CD4-positive, alpha-beta T cell treated with Interleukin-12 subunit alpha and Interleukin-12 subunit beta, for 1 hour (primary cell): ENCODE data around the gene PHRF1.

Source experiments
- DNase-seq: peaks from one replicate; pipeline ENCODE4 v3.0.0-alpha.2; 2020

Gene PHRF1

GRCh38 chr11:574031-574570 is 2.2 kb upstream of the PHRF1 start:
- peak; percentile 41 for DNase-seq

GRCh38 chr11:574632-575312 is 1.5 kb upstream of the PHRF1 start:
- no peak for DNase-seq

- no peak for DNase-seq
These were observed 816 bp upstream of the PHRF1 start for GRCh38 chr11:575313-575995.

- DNase-seq, result no peak
These were observed 741 bp downstream of the PHRF1 start for GRCh38 chr11:576811-577610.

- no peak for DNase-seq
These were observed 1.3 kb downstream of the PHRF1 start for GRCh38 chr11:577611-577894.

- DNase-seq, result no peak
These were observed 2.2 kb downstream of the PHRF1 start for GRCh38 chr11:578276-579035.

- no peak for DNase-seq
These were observed 3.7 kb downstream of the PHRF1 start for GRCh38 chr11:579830-580601.

GRCh38 chr11:581342-581741 is 5.1 kb downstream of the PHRF1 start:
- DNase-seq, result no peak

GRCh38 chr11:581752-582151 is 5.5 kb downstream of the PHRF1 start:
- DNase-seq, result no peak

- no peak for DNase-seq
These were observed 8.0 kb downstream of the PHRF1 start for GRCh38 chr11:584287-584686.

- no peak for DNase-seq
These were observed 10.4 kb downstream of the PHRF1 start for GRCh38 chr11:586376-587316.

- no peak for DNase-seq
These were observed 11.3 kb downstream of the PHRF1 start for GRCh38 chr11:587546-587945.

- peak; percentile 73 for DNase-seq
These were observed 11.7 kb downstream of the PHRF1 start for GRCh38 chr11:587978-588380.

- DNase-seq, result no peak
These were observed 13.5 kb downstream of the PHRF1 start for GRCh38 chr11:589798-590197.

- DNase-seq, result no peak
These were observed 14.7 kb downstream of the PHRF1 start for GRCh38 chr11:590997-591396.

GRCh38 chr11:592501-592900 is 16.2 kb downstream of the PHRF1 start:
- DNase-seq, result no peak

GRCh38 chr11:592918-593317 is 16.6 kb downstream of the PHRF1 start:
- DNase-seq, result no peak

GRCh38 chr11:593347-593746 is 17.1 kb downstream of the PHRF1 start:
- no peak for DNase-seq

- no peak for DNase-seq
These were observed 19.1 kb downstream of the PHRF1 start for GRCh38 chr11:595400-595799.

GRCh38 chr11:596374-596773 is 20.1 kb downstream of the PHRF1 start:
- DNase-seq, result no peak

- no peak for DNase-seq
These were observed 21.0 kb downstream of the PHRF1 start for GRCh38 chr11:597166-597725.
